HCT116 (cell line): ENCODE results near the gene PRDM8. TPM values are rescaled to one million over a fixed set of nuclear protein-coding genes. Genes with fewer than 3 reads are reported as not detected.

Experiments used
- ATAC-seq: fragments of 200-7000 bp; cut with Tn5 transposase; 2 replicates; pipeline ENCODE4 v1.9.1; 2020; ENCODE audit warnings: mild to moderate bottlenecking, moderate library complexity
- BruUV-seq: library from RNA; stranded (reverse); fragments of 400-500 nt; replicated peaks from 2 replicates; lab custom pipeline; 2021; lab: Mats Ljungman, UMichigan
- CTCF ChIA-PET: fragments of 300-600 bp; sonication (Branson Sonifier 250); formaldehyde crosslinking; loops from one replicate; lab custom pipeline; 2021; ENCODE audit warnings: antibody characterized with exemption; lab: Charles Lee
- POLR2A ChIA-PET: fragments of 300-600, 350-600 bp; sonication (Branson Sonifier 250); formaldehyde crosslinking; loops from one replicate; lab custom pipeline; 2021; ENCODE audit warnings: antibody characterized with exemption; lab: Charles Lee
- RAD21 ChIA-PET, 2 experiments: fragments of 300-600 bp; sonication (Branson Sonifier 250); formaldehyde crosslinking; loops; one replicate each; lab custom pipeline; 2023; ENCODE audit warnings: low total read pairs in 2 of 2; ENCODE audit not compliant: uncharacterized antibody in 2 of 2, unreplicated experiment in 2 of 2, low non-redundant PET in 1 of 2; lab: Charles Lee
- DNase-seq: peaks from one replicate; pipeline ENCODE4 v3.0.0-alpha.2; 2010; ENCODE audit warnings: low read depth, low spot score
- H2AFZ ChIP-seq: fragments of 200-600 bp; shearing (Covaris generic), sonication (generic); 2 replicates; pipeline ENCODE4 v1.6.1; 2017; ENCODE audit warnings: low read depth, mixed run types, mixed read lengths, antibody characterized with exemption, low read length; ENCODE audit not compliant: poor library complexity, severe bottlenecking
- H3K27ac ChIP-seq: 2 replicates; pipeline ENCODE4 v1.5.1; 2012; ENCODE audit warnings: low read depth, low read length
- H3K27me3 ChIP-seq: fragments of 200-600 bp; sonication (generic); 2 replicates; pipeline ENCODE4 v1.6.1; 2016; ENCODE audit warnings: mixed run types, low read length, mixed read lengths; ENCODE audit not compliant: insufficient read depth
- H3K36me3 ChIP-seq, 2 experiments: fragments of 200-500 bp in 1 of 2; fragments of 200-600 bp in 1 of 2; sonication (Bioruptor generic) in 1 of 2; sonication (generic) in 1 of 2; 2 replicates each; pipeline versions ENCODE4 v1.5.1 to v1.6.1; 2014 to 2016; ENCODE audit warnings: low read length in 2 of 2, inconsistent platforms in 1 of 2, mixed read lengths in 1 of 2, mixed run types in 1 of 2; ENCODE audit not compliant: insufficient read depth in 2 of 2, control insufficient read depth in 1 of 2
- H3K4me1 ChIP-seq, 2 experiments: fragments of 200-600 bp in 1 of 2; sonication (generic) in 1 of 2; 2 replicates each; pipeline versions ENCODE4 v1.5.1 to v1.6.1; 2012 to 2017; ENCODE audit warnings: low read length in 2 of 2, inconsistent platforms in 1 of 2, mild to moderate bottlenecking in 1 of 2, mixed read lengths in 1 of 2, mixed run types in 1 of 2, moderate library complexity in 1 of 2; ENCODE audit not compliant: insufficient read depth in 2 of 2, control insufficient read depth in 1 of 2
- H3K4me2 ChIP-seq: fragments of 200-600 bp; sonication (generic); 2 replicates; pipeline ENCODE4 v1.6.1; 2017; ENCODE audit warnings: mixed run types, low read length, mixed read lengths
- H3K4me3 ChIP-seq, 2 experiments: fragments of 200-600 bp in 1 of 2; sonication (generic) in 1 of 2; replicated peaks in 1 of 2; 2 replicates each; pipeline ENCODE4 v1.5.1; 2011 to 2016; ENCODE audit warnings: low read length in 2 of 2, control low read depth in 1 of 2, low read depth in 1 of 2, mild to moderate bottlenecking in 1 of 2, mixed read lengths in 1 of 2, mixed run types in 1 of 2
- H3K79me2 ChIP-seq: fragments of 200-600 bp; sonication (generic); 2 replicates; pipeline ENCODE4 v1.6.1; 2017; ENCODE audit warnings: mild to moderate bottlenecking, mixed run types, low read length, moderate library complexity, mixed read lengths; ENCODE audit not compliant: insufficient read depth
- H3K9ac ChIP-seq: fragments of 200-600 bp; sonication (generic); 2 replicates; pipeline ENCODE4 v1.6.1; 2016; ENCODE audit warnings: low read length, mixed read lengths
- H3K9me2 ChIP-seq: fragments of 200-600 bp; sonication (generic), shearing (Covaris generic); 2 replicates; pipeline ENCODE4 v1.6.1; 2017; ENCODE audit warnings: mixed run types, mild to moderate bottlenecking, moderate library complexity; ENCODE audit not compliant: insufficient read depth
- H3K9me3 ChIP-seq, 2 experiments: fragments of 200-500 bp in 1 of 2; fragments of 200-600 bp in 1 of 2; sonication (Bioruptor generic) in 1 of 2; sonication (generic) in 1 of 2; 2 replicates each; pipeline ENCODE4 v1.6.1; 2014 to 2017; ENCODE audit warnings: low read length in 2 of 2, mixed read lengths in 2 of 2, inconsistent platforms in 1 of 2, low read depth in 1 of 2, mild to moderate bottlenecking in 1 of 2, mixed run types in 1 of 2, moderate library complexity in 1 of 2; ENCODE audit not compliant: control insufficient read depth in 1 of 2, insufficient read depth in 1 of 2
- H4K20me1 ChIP-seq: fragments of 200-600 bp; sonication (generic), shearing (Covaris generic); 2 replicates; pipeline ENCODE4 v1.6.1; 2017; ENCODE audit warnings: mixed run types, mild to moderate bottlenecking, moderate library complexity; ENCODE audit not compliant: insufficient read depth
- ATF3 ChIP-seq: IDR thresholded peaks from 2 replicates; pipeline ENCODE4 v1.6.1; 2012
- CBX3 ChIP-seq: IDR thresholded peaks from 2 replicates; pipeline ENCODE4 v1.6.1; 2012; ENCODE audit warnings: low read depth
- CEBPB ChIP-seq: IDR thresholded peaks from 2 replicates; pipeline ENCODE4 v1.6.1; 2012; ENCODE audit warnings: low read depth
- EGR1 ChIP-seq: IDR thresholded peaks from 2 replicates; pipeline ENCODE4 v1.6.1; 2012; ENCODE audit warnings: low read depth
- ELF1 ChIP-seq: IDR thresholded peaks from 2 replicates; pipeline ENCODE4 v1.6.1; 2012; ENCODE audit warnings: low read depth, borderline replicate concordance
- EZH2 ChIP-seq: fragments of 200-600 bp; sonication (generic); IDR thresholded peaks from 2 replicates; pipeline ENCODE4 v1.6.1; 2017; ENCODE audit warnings: antibody characterized with exemption, mixed run types
- EZH2phosphoT487 ChIP-seq: fragments of 200-600 bp; IDR thresholded peaks from 2 replicates; pipeline ENCODE4 v1.6.1; 2018; ENCODE audit warnings: antibody characterized with exemption, borderline replicate concordance
- FOSL1 ChIP-seq: IDR thresholded peaks from 2 replicates; pipeline ENCODE4 v1.6.1; 2012; ENCODE audit warnings: low read depth
- JUND ChIP-seq: IDR thresholded peaks from 2 replicates; pipeline ENCODE4 v1.6.1; 2012
- MAX ChIP-seq: IDR thresholded peaks from 2 replicates; pipeline ENCODE4 v1.6.1; 2012
- POLR2AphosphoS5 ChIP-seq: IDR thresholded peaks from 2 replicates; pipeline ENCODE4 v1.6.1; 2011; ENCODE audit warnings: mild to moderate bottlenecking, low read depth, low read length, moderate library complexity
- RAD21 ChIP-seq: IDR thresholded peaks from 2 replicates; pipeline ENCODE4 v1.6.1; 2012; ENCODE audit warnings: low read depth, mild to moderate bottlenecking
- SIN3A ChIP-seq: IDR thresholded peaks from 2 replicates; pipeline ENCODE4 v1.6.1; 2012; ENCODE audit warnings: low read depth
- TCF7L2 ChIP-seq: IDR thresholded peaks from 2 replicates; pipeline ENCODE4 v1.7.0; 2011; ENCODE audit warnings: borderline replicate concordance, inconsistent platforms; ENCODE audit not compliant: insufficient read depth, insufficient read length; ENCODE audit errors: extremely low read depth
- YY1 ChIP-seq: IDR thresholded peaks from 2 replicates; pipeline ENCODE4 v1.6.1; 2011; ENCODE audit warnings: low read length, low read depth, moderate library complexity, mild to moderate bottlenecking; ENCODE audit not compliant: insufficient replicate concordance; ENCODE audit errors: extremely low read depth
- ZBTB33 ChIP-seq: IDR thresholded peaks from 2 replicates; pipeline ENCODE4 v1.6.1; 2011; ENCODE audit warnings: mild to moderate bottlenecking, low read length, moderate library complexity; ENCODE audit not compliant: insufficient replicate concordance; ENCODE audit errors: extremely low read depth
- ZNF274 ChIP-seq: fragments of 200-500 bp; sonication (Bioruptor generic); IDR thresholded peaks from 2 replicates; pipeline ENCODE4 v1.6.1; 2014; ENCODE audit warnings: mild to moderate bottlenecking, low read depth, low read length, inconsistent platforms
- intact Hi-C: fragments of 100-400 bp; cut with micrococcal nuclease; formaldehyde crosslinking; loops from 2 replicates; pipeline ENCODE4 v1.10.0; 2022
- total RNA-seq: library from RNA; stranded (reverse); gene quantifications from one replicate; pipeline ENCODE4 v1.2.1, GENCODE V29; 2021; ENCODE audit not compliant: unreplicated experiment

Gene PRDM8
- total RNA-seq, 1 experiment from 2014 or later: 1.4 TPM

GRCh38 chr4:80199004-80199560 is 1.8 kb downstream of the PRDM8 start:
- no peaks in the 10 kb centered on the region for H3K79me2 ChIP-seq
- no peaks in the 10 kb centered on the region for H3K9me3 ChIP-seq
- BruUV-seq: no TSS peak
- no peak overlapping the region for H2AFZ ChIP-seq
- ChIA-PET POLR2A (no interaction called here), RAD21 (no interaction called here), CTCF (interaction anchor here (0.6 to 0.7 kb wide), 2 partner anchors 14 to 1528 kb away, joined by 3 to 4 read pairs; no protein-coding TSS in a partner anchor)
- H3K4me1 ChIP-seq: peaks cover 2 to 11% of the 10 kb centered on the region in 2 experiments; a peak in 3 of 4 replicates
- H3K27me3 ChIP-seq: no peaks in the 10 kb centered on the region
- H3K27ac ChIP-seq: no peak overlapping the region
- ATAC-seq (no peak), DNase-seq (no peak)
- no peak overlapping the region for H3K4me2 ChIP-seq
- no peak overlapping the region for H3K9ac ChIP-seq
- no peaks in the 10 kb centered on the region for H3K36me3 ChIP-seq
- TF ChIP-seq ATF3: no peak
- no peak for TF ChIP-seq CBX3
- TF ChIP-seq TCF7L2: no peak
- TF ChIP-seq POLR2AphosphoS5: no peak
- TF ChIP-seq EZH2phosphoT487: no peak
- TF ChIP-seq RAD21: no peak
- no peak for TF ChIP-seq EGR1
- TF ChIP-seq ELF1: no peak
- no peak for TF ChIP-seq YY1
- TF ChIP-seq SIN3A: no peak
- intact Hi-C loops: no loop called here
- no peaks in the 10 kb centered on the region for H4K20me1 ChIP-seq
- no peak overlapping the region for H3K4me3 ChIP-seq
- no peaks in the 10 kb centered on the region for H3K9me2 ChIP-seq

GRCh38 chr4:80199947-80200346 is 2.6 kb downstream of the PRDM8 start:
- H3K27me3 ChIP-seq: no peaks in the 10 kb centered on the region
- no peaks in the 10 kb centered on the region for H4K20me1 ChIP-seq
- H3K9me3 ChIP-seq: no peaks in the 10 kb centered on the region
- ChIA-PET RAD21 (no interaction called here), CTCF (interaction anchor here (0.5 kb wide), 1 partner anchor 10 kb away, joined by 3 read pairs; no protein-coding TSS in a partner anchor), POLR2A (no interaction called here)
- H3K36me3 ChIP-seq: no peaks in the 10 kb centered on the region
- H3K4me3 ChIP-seq: no peak overlapping the region
- no peaks in the 10 kb centered on the region for H3K9me2 ChIP-seq
- H3K4me2 ChIP-seq: no peak overlapping the region
- no peak overlapping the region for H3K27ac ChIP-seq
- no TSS peak for BruUV-seq
- peaks cover 2 to 11% of the 10 kb centered on the region in 2 experiments; a peak in 3 of 4 replicates for H3K4me1 ChIP-seq
- ATAC-seq (no peak), DNase-seq (no peak)
- H3K79me2 ChIP-seq: no peaks in the 10 kb centered on the region
- no peak overlapping the region for H3K9ac ChIP-seq
- intact Hi-C loops: no loop called here
- H2AFZ ChIP-seq: no peak overlapping the region
- TF ChIP-seq ELF1 (no peak), ZBTB33 (no peak), EZH2phosphoT487 (no peak), CEBPB (no peak), YY1 (no peak), JUND (no peak), POLR2AphosphoS5 (no peak), EZH2 (no peak), EGR1 (no peak), FOSL1 (no peak), RAD21 (no peak), CBX3 (no peak), MAX (no peak), ATF3 (no peak), ZNF274 (no peak)
